K562 (cell line): ENCODE data around the gene RNF126. TPM values are rescaled to one million over a fixed set of nuclear protein-coding genes. Genes with fewer than 3 reads are reported as not detected.
A peak's percentile ranks its signal among the peaks of the same experiment; 100 is the strongest.

Source experiments
- CBX1 ChIP-seq: sonication (generic); IDR thresholded peaks from 2 replicates; pipeline ENCODE4 v1.6.1; 2016; ENCODE audit warnings: antibody characterized with exemption, low read depth, mild to moderate bottlenecking
- CBX8 ChIP-seq: fragments of 200-600 bp; sonication (generic); IDR thresholded peaks from 2 replicates; pipeline ENCODE4 v1.6.1; 2012; ENCODE audit warnings: borderline replicate concordance, mixed run types, low read depth, mild to moderate bottlenecking, moderate library complexity, mixed read lengths, low read length, control low read depth, inconsistent platforms; ENCODE audit not compliant: poor library complexity, severe bottlenecking; ENCODE audit errors: extremely low read depth
- DEAF1 ChIP-seq: fragments of 450-650 bp; formaldehyde crosslinking; IDR thresholded peaks from 2 replicates; pipeline ENCODE4 v1.4.0; 2020; ENCODE audit warnings: mild to moderate bottlenecking, moderate library complexity
- ESRRB ChIP-seq: fragments of 250-450 bp; sonication (Bioruptor Pico); IDR thresholded peaks from 2 replicates; pipeline ENCODE4 v1.5.0; 2020; ENCODE audit warnings: mild to moderate bottlenecking, moderate library complexity, borderline replicate concordance
- FOXK1 ChIP-seq: sonication (generic); formaldehyde crosslinking; IDR thresholded peaks from 2 replicates; pipeline ENCODE4 v1.8.0; 2022; ENCODE audit warnings: missing genetic modification reagents, mild to moderate bottlenecking, borderline replicate concordance
- GTF2E2 ChIP-seq: fragments of 200-800 bp; sonication (Bioruptor generic); IDR thresholded peaks from 2 replicates; pipeline ENCODE4 v1.6.1; 2016; ENCODE audit warnings: missing genetic modification characterization, missing compliant biosample characterization
- HINFP ChIP-seq: fragments of 450-650 bp; conservative IDR thresholded peaks from 2 replicates; pipeline ENCODE4 v1.6.1; 2016; ENCODE audit warnings: missing genetic modification characterization, low read depth, mild to moderate bottlenecking, control low read depth, missing compliant biosample characterization
- NFRKB ChIP-seq: fragments of 450-650 bp; IDR thresholded peaks from 2 replicates; pipeline ENCODE4 v1.6.1; 2016; ENCODE audit warnings: low read depth
- NR2C1 ChIP-seq, 2 experiments: fragments of 450-650 bp; IDR thresholded peaks; 2 replicates each; pipeline ENCODE4 v1.6.1; 2017; ENCODE audit warnings: mild to moderate bottlenecking in 2 of 2, antibody characterized with exemption in 1 of 2, inconsistent platforms in 1 of 2, missing compliant biosample characterization in 1 of 2, missing genetic modification characterization in 1 of 2
- RAD21 ChIP-seq, 2 experiments: fragments of 250-450 bp in 1 of 2; fragments of 450-650 bp in 1 of 2; sonication (Bioruptor Pico) in 1 of 2; formaldehyde crosslinking in 1 of 2; IDR thresholded peaks in 1 of 2; conservative IDR thresholded peaks in 1 of 2; 2 replicates each; pipeline versions ENCODE4 v1.4.0 to v1.8.0; 2020 to 2022; ENCODE audit warnings: mild to moderate bottlenecking in 2 of 2, moderate library complexity in 1 of 2
- RB1 ChIP-seq: fragments of 450-650 bp; IDR thresholded peaks from 2 replicates; pipeline ENCODE4 v1.6.1; 2017; ENCODE audit warnings: low read depth, mild to moderate bottlenecking
- SLC30A9 ChIP-seq: fragments of 250-450 bp; sonication (Bioruptor Pico); IDR thresholded peaks from 2 replicates; pipeline ENCODE4 v1.8.0; 2022; ENCODE audit warnings: mild to moderate bottlenecking, moderate library complexity
- SMARCA4 ChIP-seq: fragments of 450-650 bp; IDR thresholded peaks from 2 replicates; pipeline ENCODE4 v1.6.1; 2016
- SP2 ChIP-seq: IDR thresholded peaks from 2 replicates; pipeline ENCODE4 v1.6.1; 2011; ENCODE audit warnings: mild to moderate bottlenecking, low read depth, low read length, moderate library complexity; ENCODE audit not compliant: poor library complexity, severe bottlenecking; ENCODE audit errors: extremely low read depth
- TAF9B ChIP-seq: fragments of 450-650 bp; IDR thresholded peaks from 2 replicates; pipeline ENCODE4 v1.6.1; 2018; ENCODE audit warnings: mild to moderate bottlenecking; ENCODE audit not compliant: partially characterized antibody
- ZFP91 ChIP-seq: sonication (generic); formaldehyde crosslinking; IDR thresholded peaks from 2 replicates; pipeline ENCODE4 v1.8.0; 2022; ENCODE audit warnings: mild to moderate bottlenecking, missing genetic modification reagents
- ZNF12 ChIP-seq: sonication (generic); formaldehyde crosslinking; IDR thresholded peaks from 2 replicates; pipeline ENCODE4 v1.4.0; 2020; ENCODE audit warnings: mild to moderate bottlenecking, missing genetic modification reagents
- ZNF121 ChIP-seq: sonication (generic); formaldehyde crosslinking; conservative IDR thresholded peaks from 2 replicates; pipeline ENCODE4 v1.8.0; 2022; ENCODE audit warnings: missing genetic modification reagents
- ZNF57 ChIP-seq: fragments of 450-650 bp; formaldehyde crosslinking; IDR thresholded peaks from 2 replicates; pipeline ENCODE4 v1.4.0; 2020; ENCODE audit warnings: mild to moderate bottlenecking, moderate library complexity
- ZNF740 ChIP-seq, 3 experiments: fragments of 200-800 bp in 1 of 3; sonication (Bioruptor generic) in 1 of 3; sonication (generic) in 1 of 3; formaldehyde crosslinking in 1 of 3; IDR thresholded peaks; 2 replicates each; pipeline versions ENCODE4 v1.6.1 to v1.8.0; 2016 to 2022; ENCODE audit warnings: mild to moderate bottlenecking in 2 of 3, missing compliant biosample characterization in 2 of 3, missing genetic modification characterization in 2 of 3, missing genetic modification reagents in 1 of 3
- ZNF778 ChIP-seq: fragments of 450-650 bp; formaldehyde crosslinking; IDR thresholded peaks from 2 replicates; pipeline ENCODE4 v1.4.0; 2020; ENCODE audit warnings: mild to moderate bottlenecking, moderate library complexity
- ZZZ3 ChIP-seq: fragments of 450-650 bp; IDR thresholded peaks from 2 replicates; pipeline ENCODE4 v1.6.1; 2016; ENCODE audit warnings: antibody characterized with exemption, mild to moderate bottlenecking, moderate library complexity
- polyA plus RNA-seq, 8 experiments: library from polyadenylated mRNA; depleted of rRNA in 4 of 8; stranded (reverse) in 5 of 8; unstranded in 3 of 8; fragments of >200 nt; fragmentation: Nextera tagmentation in 2 of 8; fragmentation: Illumina TruSeq in 1 of 8; extraction: Ambion mirVana in 2 of 8; extraction: Trizol in 1 of 8; gene quantifications; 2 replicates each; pipeline versions ENCODE4 v1.2.1 to v1.2.3, GENCODE V29; 2011 to 2014; ENCODE audit warnings: inconsistent platforms in 1 of 8, missing spikeins in 1 of 8
- total RNA-seq, 7 experiments: library from RNA; depleted of rRNA in 6 of 7; stranded (reverse); fragments of >200 nt in 6 of 7; fragmentation: Illumina TruSeq in 2 of 7; extraction: Trizol in 2 of 7; gene quantifications; 2 replicates each; pipeline versions ENCODE4 v1.2.1 to v1.2.3, GENCODE V29; 2011 to 2021; ENCODE audit warnings: low replicate concordance in 1 of 7

The RNF126 gene
- total and polyA plus RNA-seq, 9 of the 15 experiments (the other 6 are each of a cell fraction or from before 2014, with no cell fraction given) = 0.27 to 101 (median 12.3) TPM

- TF ChIP-seq DEAF1 (CRISPR knock-in tag) (peak; percentile 88), CBX8 (no peak), NR2C1 (IDR thresholded peaks at IDR 0.05) (no peak), NR2C1 (tag; IDR thresholded peaks at IDR 0.05) (no peak), ESRRB (CRISPR knock-in tag) (no peak), ZNF12 (no peak), RAD21 (CRISPR knock-in tag; conservative IDR thresholded peaks at IDR 0.05 in 1 of 2, IDR thresholded peaks at IDR 0.05 in 1 of 2) (peak; percentile 91 to 94), SLC30A9 (no peak), GTF2E2 (tag) (no peak), SP2 (no peak), SMARCA4 (no peak), TAF9B (no peak), HINFP (tag) (no peak), CBX1 (0 out of 2 replicates have a peak, but pooled peaks have one; percentile 44), ZNF121 (CRISPR knock-in tag) (no peak), NFRKB (no peak), FOXK1 (no peak), ZNF740 (CRISPR knock-in tag; IDR thresholded peaks at IDR 0.05) (0 out of 2 replicates have a peak, but pooled peaks have one; percentile 38), ZNF740 (tag; IDR thresholded peaks at IDR 0.05) (peak in 1 of 2 experiments; percentile 48; a peak in 1 of 4 replicates), ZNF57 (CRISPR knock-in tag) (no peak), ZZZ3 (no peak), ZNF778 (no peak), RB1 (peak; percentile 54; the same call in 1 of the 2 replicates), ZFP91 (CRISPR knock-in tag) (no peak)
Observed at GRCh38 chr19:664913-665443, 2.0 kb upstream of the RNF126 start (continued).
